GM21717 (cell line): ENCODE data around the gene NSUN7.

Experiments
- ATAC-seq: cut with Tn5 transposase; IDR thresholded peaks from one replicate; pipeline ENCODE4 v1.9.1; 2021; ENCODE audit warnings: mild to moderate bottlenecking, moderate library complexity; ENCODE audit not compliant: unreplicated experiment

NSUN7 gene

DNA sequence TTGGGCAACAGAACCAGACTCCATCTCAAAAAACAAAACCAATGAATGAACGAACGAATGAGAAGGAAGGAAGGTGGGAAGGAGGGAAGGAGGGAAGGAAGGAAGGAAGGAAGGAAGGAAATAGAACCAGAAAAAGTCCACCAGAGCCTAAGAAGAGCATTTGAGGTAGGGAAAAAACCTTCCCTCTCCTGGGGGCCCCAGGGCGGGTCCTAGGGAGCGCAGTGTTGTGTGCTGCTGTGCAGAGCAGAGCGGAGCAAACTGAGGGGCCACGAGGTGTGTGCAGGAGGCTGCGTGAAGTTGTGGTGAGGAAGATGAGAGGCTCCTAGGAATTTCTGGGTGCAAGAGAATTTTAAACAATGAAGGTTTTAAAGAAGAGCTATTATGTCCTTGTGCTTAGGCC lies 16.0 kb upstream of the NSUN7 start:
- no peak for ATAC-seq

DNA sequence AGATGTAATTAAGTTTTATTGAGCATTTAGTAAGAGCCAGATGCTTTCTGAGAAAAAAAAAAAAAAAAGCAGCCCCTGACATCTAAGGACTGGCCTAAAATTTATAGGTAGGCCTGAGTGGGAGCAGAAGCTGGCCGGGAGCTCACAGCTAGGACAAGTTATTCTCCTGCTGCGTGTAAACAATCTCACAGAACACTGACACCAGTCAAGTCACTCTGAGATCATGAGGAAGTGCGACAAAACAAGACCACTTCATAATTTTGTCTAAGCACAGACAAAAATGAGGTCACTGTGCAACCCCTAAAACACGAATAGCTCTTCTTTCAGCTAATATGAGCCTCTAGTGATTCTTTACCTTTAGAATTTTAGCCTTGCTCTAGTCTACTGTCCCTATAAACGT lies 15.3 kb upstream of the NSUN7 start:
- no peak for ATAC-seq

DNA sequence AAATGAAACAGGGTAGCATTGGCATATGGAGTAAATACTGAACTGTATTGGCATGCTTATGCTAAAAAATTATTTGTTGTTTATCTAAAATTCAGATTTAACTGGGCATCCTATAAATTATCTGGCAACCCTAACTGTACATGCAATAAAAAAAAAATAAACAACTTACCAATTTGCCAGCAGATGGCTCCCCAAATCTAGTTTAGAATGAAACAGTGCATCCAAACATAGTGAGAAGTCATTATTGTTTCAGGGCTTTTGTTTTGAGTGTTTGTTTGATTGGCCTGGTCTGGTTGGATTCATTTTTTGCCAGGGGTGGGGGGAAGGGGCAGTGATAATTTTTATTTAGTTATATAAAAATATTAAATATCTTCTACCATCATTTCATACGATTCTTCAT lies 12.8 kb upstream of the NSUN7 start:
- no peak for ATAC-seq

DNA sequence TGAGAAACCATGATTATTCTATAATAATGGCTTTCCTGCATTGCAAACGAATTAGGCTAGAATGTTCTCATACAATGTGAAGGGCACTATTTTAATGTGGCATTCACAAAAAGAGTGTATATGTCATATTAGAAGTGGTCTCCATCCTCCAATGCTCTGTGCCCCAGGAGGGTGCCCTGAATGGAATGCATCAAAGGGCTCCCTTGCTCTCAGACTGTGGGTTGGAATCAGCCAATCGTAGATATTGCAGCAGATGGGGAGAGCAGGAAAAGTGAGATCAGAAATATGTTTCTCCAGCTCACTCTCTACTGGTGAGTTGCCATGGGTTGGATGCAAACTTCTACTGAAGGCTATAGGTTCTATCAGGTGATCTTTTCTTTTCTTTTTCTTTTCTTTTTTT lies 11.9 kb upstream of the NSUN7 start:
- no peak for ATAC-seq

DNA sequence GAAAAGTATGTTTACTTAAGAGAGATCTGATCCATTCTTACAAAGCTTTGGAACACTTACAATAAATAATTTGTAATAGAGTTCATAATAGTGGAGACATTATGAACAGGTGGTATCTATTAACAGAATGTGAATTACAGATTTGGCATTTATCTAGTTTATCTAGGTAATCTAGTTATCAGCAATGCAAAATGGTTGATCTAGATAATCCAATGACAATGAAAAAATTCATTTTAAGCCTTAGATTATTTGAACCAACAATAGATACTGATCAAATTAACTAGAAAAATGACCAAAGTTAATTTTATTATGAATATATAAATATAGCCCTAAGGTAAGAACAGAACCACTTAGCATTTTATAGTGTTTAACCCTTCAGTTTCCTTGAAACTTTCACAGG lies 10.4 kb upstream of the NSUN7 start:
- no peak for ATAC-seq

DNA sequence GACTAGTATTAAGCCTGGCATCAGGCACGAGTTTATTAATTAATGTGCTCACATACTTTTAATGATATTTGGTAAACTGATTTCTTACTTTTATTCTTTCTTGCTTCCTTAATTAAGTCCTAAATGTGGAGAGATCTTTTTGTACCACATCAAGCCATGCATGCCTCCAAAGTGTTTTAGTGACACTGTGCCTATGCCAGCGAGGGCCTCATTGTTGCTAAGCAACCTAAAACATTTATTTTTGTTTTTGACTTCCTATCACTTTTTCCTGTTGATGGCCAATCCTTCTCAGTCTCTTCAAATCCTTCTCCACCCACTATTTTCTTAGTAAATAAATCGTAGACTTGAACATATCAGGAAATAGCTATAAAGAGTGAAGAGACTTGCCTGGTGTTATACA lies 5.5 kb upstream of the NSUN7 start:
- ATAC-seq: no peak

DNA sequence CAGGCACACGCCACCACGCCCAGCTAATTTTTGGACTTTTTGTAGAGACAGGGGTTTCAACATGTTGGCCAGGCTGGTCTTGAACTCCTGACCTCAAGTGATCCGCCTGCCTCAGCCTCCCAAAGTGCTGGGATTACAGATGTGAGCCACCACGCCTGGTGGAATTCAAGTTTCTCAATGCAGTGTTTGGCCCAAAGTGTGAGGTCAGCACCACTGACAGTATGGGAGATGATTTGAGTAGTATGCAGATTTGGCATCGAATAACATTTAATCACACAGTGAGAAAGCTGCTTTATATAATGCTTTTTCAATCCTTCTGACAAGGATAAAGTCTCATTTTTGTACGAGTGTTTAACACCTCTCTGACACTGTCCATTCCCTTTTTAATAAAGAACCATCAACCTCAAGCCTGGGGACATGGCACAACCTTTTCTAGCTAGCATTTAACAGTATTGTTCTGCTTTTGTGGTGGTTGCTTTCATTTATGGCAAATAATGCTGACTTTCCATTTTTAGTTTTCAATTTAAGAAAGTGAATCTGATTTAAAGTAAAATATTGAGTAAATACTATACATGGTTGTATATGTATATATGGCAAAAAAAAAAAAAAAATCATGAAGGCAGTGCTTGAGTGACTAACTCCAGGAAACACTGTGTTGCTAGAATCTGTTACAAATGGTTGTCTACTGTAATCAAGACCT lies 4.3 kb upstream of the NSUN7 start:
- no peak for ATAC-seq

DNA sequence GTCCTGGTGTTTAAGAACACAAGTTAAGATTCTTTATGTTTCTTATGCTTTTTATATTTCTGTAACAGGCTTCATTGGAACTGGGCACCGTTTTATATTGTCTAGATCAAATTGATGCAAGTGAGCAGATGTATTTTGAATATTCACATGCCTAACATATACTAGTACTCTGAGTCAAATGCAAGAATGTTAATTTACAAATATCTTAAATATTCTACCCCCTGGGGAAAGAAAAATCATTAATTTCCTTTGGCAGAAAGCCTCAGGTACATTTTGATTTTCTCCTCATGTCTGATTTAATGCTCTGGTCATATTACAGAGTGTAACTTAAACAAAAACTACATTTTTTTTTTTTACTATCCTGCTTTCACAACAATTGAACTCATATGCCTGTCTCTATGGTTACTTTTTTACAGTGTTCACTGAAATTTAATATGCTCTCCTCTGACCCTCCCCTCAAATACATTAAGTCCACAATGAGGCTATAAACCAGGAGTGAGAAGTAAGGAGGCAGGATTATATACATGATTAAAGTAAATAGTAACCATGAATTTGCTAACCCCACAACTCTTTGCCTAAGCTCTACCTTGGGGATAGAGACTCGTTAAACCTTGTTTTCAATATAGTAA lies 2.4 kb upstream of the NSUN7 start:
- ATAC-seq: no peak

DNA sequence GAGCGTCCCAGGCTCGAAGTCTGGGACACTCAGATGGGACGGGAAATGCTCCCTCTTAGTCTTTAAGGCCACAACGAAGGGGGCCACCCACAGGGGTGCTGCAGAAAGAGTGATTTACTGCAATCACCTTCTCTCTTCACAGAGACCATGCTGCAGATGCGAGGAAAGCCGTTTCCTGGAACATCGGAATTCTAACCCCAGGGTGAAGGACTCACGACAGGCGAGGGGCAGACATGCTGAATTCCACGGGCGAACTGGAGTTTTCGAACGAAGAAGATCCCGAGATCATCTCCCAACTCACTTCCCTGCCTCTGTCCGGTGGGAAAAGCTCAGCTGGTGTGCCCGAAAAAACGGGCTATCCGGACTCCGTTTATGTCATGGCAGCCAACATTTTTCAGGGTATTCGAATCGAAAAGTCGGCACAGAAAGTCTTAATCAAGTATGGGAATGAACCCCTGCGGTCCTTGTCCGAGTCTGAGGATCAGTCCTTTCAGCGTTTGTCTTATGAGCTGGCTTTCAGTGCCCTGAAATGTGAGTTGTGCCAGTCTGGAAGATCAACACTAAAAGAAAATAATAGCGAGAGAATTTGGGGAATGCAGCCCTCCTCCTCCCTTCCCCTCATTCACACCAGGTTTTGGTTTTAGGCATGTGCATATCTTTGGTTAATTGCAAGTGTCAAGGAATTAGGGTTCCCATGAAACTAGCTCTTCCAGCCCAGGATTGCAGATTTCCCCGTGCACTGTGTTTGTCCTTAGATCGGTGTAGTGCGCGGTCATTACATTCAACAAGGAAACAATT lies 905 bp downstream of the NSUN7 start:
- ATAC-seq: no peak

DNA sequence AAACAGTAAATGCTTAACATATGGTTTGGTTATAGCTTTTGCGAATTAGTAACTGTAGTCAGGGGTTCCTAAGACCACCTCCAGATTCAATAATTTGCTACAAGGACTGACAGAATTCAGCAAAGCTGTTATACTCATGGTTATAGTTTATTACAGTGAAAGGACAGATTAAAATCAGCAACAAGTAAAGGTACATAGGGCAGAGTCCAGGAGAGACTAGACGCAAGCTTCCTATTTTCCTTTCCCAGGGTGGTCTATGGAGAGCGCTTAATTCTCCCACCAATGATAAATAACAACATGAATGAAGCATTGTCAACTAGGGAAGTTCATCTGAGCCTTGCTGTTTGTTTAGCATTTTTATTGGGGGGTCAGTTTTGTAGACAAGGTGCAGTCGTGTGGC lies 5.9 kb downstream of the NSUN7 start:
- no peak for ATAC-seq

DNA sequence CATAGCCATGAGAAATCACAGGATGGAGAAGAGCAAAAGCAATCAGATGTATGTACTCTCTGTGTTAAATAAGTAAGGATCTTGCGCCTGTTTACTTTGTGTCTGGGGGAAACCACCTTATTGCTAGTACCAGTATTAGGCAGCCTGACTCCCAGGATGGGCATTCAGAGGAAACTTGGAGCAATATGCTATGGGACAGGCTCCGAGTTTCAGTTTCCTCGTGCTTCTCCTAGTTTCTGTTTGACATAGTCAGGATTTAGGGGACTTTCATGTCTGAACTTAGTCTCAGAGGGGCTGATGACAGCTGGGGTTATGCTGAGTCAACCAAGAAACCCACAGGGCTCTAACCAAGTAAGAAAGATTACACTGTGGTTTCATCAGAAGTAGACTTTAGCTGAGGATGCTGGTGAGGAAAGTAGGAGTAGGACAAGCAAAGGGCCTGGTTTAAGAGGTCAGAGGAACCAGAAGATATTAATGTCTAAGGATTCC lies 13.5 kb downstream of the NSUN7 start:
- ATAC-seq: peak; percentile 99

DNA sequence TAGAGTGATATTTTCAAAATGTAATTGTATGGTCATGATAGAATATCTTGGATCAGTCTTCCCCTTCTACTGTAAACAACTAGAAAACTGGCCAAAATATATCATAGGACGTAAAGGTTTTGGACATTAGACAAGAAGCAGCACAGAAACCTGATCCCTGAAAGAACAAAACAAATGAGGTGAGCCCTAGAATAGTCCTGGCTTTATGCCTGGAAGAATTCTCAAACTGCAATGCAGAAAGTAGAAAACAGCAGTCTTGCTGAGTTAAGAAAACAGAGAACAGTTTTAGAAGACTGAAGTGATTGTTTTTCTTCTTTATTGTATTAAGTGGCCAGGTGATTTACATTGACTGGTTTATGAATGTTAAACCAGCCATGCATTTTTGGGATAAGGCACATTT lies 19.5 kb downstream of the NSUN7 start:
- ATAC-seq: no peak

DNA sequence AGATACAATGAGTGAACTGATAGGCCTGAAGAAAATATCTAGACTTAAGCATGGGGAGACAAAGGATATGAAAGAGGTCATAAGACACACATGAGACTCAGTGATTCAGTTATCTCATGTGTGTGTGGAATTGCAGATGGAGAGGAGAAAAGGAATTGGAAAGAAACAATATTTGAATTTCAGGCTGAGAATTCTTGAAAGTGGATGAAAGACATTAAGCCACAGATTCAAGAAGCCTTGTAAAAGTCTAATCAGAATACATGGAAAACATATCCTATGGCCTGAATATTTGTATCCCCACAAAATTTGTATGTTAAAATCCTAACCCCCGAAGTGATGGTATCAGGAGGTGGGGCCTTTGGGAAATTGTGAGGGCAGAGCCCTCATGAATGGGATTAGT lies 28.3 kb downstream of the NSUN7 start:
- ATAC-seq: no peak

DNA sequence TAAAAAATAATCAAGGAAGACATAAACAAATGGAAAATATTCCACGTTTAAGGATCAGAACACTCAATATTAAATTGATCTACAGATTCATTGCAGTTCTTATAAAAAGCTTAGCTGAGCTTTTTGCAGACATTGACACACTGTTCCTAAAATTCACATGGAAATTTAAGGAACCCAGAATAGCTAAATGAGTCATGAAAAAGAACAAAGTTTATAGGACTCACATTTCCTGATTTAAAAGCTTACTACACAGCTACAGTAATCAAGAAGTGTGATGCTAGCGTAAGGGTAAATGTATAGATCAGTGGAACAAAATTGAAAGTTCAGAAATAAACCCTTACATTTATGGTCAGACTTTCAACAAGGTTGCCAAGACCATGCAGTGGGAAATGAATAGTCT lies 33.1 kb downstream of the NSUN7 start:
- ATAC-seq: no peak

DNA sequence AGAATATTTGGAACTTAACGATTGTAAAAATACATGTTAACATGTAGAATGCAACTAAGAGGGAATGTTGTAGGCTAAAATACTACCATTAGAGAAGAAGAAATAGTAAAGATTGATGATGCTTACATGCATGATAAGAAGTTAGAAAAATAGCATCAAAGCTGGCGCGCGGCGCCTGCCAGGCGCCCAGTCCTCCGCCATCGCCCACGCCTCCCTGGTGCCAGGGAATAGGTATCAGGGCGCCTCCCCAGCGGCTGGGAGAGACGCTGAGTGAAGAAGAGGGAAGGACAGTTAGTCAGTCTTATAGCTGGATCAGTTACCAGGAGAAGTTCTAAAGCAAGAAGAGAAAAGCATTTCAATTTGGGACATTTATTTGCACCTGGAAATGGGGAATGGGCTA lies 36.0 kb downstream of the NSUN7 start:
- ATAC-seq: no peak

DNA sequence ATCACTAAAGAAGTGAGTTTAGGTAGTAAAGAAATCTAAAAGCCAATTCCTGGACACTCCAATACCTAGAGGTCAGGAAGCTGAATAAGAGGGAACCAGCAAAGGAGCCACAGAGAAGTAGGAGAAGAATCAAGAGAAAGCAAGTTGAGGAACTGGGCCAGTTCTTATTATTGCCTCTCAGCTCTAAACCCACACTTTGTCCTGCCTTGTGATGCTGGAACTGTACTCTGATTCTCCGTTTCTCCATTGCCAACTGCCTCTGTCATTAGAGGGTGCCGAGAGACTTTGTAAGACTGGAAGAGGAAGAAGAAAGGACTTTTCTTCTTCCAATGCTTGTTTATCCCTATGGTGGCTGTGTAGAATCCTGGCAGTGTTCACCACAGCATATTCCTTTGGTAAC lies 38.6 kb downstream of the NSUN7 start:
- no peak for ATAC-seq

DNA sequence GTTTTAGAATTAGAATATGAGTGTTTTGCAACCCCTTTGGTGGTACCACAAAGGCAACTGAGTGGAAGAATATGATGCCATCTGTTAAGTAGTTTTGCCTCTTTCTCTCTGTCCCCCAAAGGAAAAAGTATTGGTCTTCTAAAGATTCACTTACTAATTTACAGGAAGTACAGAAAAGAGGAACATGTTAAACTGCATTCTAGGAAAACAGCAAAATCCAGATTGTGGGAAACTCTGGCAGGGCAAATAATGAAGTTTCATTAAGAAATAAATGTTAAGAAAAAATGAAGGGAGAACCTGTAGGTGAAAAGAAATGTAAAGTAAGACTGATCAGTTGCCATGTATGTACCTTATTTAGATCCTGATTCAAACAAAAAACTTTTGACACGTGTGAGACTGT lies 39.3 kb downstream of the NSUN7 start:
- no peak for ATAC-seq

DNA sequence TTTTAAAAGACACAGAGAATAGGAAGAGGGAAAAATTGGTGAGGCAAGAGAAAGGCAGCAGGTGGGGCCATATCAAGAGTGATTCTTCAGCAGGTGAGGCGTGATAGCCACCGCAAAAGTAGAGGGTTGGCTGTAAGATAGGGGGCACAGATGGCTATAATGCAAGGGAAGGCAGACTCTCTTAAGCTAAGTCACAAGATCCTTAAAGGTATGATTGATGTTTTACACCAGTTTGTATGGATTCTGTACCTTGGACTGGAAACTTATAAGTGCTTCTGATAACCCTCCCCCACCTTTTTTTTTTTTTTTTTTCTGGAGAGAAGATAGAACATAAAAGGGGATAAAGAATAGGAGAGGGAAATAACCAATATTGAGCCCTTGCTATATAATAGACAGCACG lies 40.0 kb downstream of the NSUN7 start:
- ATAC-seq: no peak

DNA sequence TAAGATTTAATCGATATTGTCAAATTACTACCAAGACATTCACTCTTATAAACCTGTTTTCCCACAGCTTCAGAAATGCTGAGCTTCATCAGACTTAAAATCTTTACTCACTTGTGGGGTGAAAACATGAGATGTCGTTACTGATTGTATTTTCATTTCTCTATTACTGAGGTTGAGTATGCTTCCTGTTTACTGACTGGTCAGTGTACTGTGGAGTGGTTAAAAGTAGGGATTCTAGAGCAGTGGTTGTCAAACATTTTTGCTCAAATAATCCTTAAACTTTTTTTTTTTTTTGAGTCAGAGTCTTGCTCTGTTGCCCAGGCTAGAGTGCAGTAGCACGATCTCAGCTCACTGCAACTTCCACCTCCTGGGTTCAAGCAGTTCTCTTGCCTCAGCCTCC lies 50.3 kb downstream of the NSUN7 start:
- peak; percentile 61 for ATAC-seq

DNA sequence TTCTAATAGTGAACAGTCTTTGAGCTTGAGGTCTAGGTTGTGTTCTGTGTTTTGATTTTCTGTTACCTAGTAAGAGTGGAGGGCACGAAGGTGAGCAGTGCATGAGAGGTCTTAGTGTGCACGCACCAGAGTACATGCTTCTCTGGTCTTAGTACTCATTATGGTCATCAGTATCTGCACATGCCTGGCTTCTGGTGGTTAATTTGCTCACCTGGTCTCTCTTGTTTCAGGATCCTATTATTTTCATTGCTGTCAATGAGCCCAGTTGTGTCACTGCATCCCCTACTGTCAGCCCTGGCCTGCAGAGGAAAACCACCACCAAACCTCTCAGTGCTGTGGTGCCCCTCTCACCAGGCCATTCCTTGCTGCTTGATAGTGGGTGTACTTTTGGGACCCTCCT lies 54.8 kb downstream of the NSUN7 start:
- no peak for ATAC-seq

DNA sequence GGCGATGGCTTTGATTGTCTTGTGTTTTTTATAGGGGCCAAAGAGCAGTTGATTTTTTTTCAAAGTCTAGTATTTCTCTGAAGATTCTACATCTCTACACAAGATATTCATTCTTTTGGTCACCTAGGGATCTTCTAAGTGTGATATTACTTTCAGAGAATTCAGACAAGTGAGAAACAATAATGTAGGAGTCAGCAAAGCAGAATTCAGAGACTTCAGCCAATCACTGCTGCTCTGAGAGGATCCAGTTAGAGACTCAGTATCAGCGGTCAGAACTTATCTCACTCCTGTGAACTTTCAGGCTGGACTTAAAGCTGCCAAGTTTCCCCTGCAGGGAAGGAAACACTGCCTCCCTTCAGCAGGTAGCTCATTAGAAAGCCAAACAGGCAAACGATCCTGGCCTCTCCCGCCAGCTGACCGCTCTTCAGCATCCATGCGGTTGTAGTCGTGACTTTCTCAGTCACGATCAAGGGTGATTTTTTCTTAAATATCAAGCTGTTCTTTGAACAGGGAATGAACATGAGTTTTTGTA lies 59.2 kb downstream of the NSUN7 start:
- no peak for ATAC-seq

DNA sequence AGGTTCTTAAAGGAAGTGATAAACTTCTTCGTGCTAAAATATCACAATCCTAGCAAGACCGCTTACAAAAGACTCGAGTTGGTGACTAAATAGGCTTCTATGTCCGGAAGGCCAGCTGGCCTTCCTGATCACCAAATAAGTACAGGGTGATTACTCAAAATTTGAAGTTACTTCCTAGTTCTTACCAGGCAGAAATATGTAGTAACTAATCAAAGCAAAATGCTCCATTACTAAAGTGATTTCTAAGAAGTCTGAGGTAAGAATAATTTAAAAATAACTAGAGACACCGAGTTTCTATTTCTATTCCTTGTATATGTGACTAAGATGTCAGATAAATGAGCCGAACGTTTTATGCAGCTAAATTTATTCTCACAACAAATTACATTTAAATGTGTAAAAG lies 62.2 kb downstream of the NSUN7 start:
- ATAC-seq: no peak
